Measurements from ENCODE around the gene BCR. TPM values are rescaled to one million over a fixed set of nuclear protein-coding genes. Genes with fewer than 3 reads are reported as not detected.

Gene BCR
- total RNA-seq, 1 experiment from 2014 or later: 27.0 TPM

DNA sequence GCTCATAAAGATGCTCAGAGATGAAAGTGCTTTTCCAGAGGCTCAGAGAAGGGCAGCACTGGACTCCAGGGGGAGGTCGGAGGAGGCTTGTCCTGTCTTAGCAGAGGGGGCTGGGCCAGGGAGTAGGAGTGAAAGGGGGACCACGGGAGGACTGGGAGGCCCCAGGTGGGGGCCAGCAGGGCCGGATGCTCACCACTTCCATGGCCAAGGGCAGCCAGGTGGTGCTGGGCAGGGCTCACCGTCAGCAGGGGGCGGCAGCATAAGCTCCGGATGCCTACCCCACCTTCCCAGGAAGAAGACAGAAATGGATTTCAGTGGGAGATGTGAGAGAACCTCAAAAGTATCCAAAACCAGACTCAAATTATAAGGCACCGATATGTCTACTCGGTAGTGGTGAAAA lies 24.0 kb upstream of the BCR start:
- H3K9me3 ChIP-seq (replicated peaks): no peaks in the 10 kb centered on the region
- no peaks in the 10 kb centered on the region for H3K36me3 ChIP-seq
- no peak overlapping the region for H3K27ac ChIP-seq
- H3K4me1 ChIP-seq (replicated peaks): peaks cover 8% of the 10 kb centered on the region
- DNase-seq (ENCODE audit: low read depth in 1 of 2, low spot score in 2 of 2): no peak
- no peaks in the 10 kb centered on the region for H3K27me3 ChIP-seq (replicated peaks)
- H3K4me3 ChIP-seq: no peak overlapping the region

DNA sequence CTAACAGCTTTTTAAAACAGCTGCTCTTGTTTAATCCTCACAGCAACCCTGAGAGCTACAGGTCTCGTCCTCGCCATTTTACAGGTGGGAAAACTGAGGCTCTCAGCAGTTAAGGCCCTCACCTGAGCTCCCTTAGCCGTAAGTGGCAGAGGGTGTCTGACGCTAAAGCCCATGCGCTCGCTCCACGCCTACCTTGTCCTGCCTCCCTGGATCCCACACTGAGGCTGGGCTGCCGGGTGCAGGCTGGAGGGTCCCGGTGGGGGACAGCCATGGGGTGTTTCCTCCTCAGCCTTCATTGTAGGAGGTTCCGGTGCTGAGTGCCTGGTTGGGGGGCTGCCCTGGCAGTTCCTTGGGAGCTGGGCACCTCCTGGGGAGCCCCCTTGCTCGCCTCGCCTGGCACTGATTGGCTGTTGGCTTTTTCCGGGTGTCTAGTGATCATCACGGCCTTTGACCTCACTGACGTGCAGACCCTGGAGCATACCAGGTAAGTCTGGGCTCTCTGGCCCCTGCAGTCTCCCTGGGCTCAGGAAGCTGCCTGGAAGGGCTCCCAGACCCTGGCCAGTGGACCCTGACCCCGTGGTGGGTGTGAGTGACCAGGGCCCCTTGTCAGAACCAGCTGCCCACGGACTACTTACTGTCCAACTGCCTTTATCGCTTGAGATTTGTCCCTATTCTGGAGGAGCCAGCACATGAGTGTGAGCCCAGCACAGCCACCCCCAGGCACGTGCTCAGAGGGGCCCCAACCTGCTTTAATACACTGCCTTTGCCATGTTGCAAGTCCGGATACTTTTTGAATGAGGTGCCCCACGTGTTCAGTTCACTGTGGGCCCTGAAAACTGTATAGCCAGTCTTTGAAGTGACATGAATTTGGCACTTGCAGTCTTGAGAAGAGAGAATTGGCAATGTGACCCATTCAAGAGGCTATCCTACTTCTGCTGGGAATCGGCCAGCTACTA lies 22.5 kb upstream of the BCR start:
- Histone ChIP-seq H3K36me3 (no peaks in the 10 kb centered on the region), H3K4me3 (no peak overlapping the region), H3K4me1 (replicated peaks) (no peaks in the 10 kb centered on the region), H3K27me3 (replicated peaks) (no peaks in the 10 kb centered on the region), H3K27ac (no peak overlapping the region), H3K9me3 (replicated peaks) (no peaks in the 10 kb centered on the region)
- no peak for DNase-seq (ENCODE audit: low read depth in 1 of 2, low spot score in 2 of 2)

DNA sequence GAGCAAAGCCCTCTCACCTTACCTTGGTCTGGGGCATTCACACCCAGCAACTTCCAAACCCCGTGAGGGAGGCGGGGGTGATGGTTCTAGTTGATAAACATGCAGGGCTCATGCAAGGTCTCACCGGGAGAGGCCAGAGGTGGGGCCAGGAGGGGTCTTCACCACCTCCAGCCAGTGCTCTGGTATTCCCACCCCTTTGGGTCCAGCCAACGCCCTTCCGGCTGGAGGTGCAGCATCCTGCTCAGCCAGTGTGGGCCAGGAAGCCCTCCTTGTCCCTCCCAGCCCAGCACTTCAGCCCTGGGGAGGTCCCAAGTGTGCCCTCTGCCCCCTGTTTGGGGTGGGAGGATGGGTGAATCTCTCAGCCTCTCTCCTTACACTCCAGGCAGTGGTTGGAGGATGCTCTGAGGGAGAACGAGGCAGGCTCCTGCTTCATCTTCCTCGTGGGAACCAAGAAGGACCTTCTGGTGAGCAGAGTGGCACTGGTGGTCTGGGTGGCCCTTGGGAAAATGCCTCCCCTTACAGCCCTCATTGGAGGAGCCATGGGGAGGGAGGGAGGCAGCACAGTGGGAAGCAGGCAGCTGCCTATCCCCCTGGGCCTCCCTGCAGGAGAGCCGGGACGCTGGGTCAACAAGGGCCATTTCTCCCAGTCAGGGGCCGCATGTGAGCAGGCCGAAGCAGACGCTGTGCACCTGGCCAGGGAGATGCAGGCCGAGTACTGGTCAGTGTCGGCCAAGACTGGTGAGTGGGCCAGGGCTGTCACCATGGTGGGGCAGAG lies 21.6 kb upstream of the BCR start:
- Histone ChIP-seq H3K9me3 (replicated peaks) (no peaks in the 10 kb centered on the region), H3K36me3 (no peaks in the 10 kb centered on the region), H3K4me3 (no peak overlapping the region), H3K4me1 (replicated peaks) (no peaks in the 10 kb centered on the region), H3K27me3 (replicated peaks) (no peaks in the 10 kb centered on the region), H3K27ac (no peak overlapping the region)
- DNase-seq (ENCODE audit: low read depth in 1 of 2, low spot score in 2 of 2): peak in 1 of 2 experiments; percentile 38

DNA sequence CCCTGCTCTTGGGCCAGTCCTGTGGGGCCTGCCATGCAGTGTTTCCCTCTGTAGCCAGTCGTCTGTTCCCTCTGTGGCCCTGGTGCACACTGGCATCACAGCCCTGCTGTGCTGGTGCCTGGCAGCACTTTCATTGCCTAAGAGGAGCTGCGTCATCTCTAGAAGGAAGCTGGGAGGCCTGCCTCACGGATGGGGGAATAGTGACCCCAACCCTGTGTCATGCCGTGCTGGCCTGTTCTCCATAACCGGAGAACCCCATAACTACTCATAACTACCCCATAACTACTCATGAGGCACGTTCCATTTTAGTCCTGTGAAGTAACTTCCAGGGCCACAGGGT lies 21.0 kb upstream of the BCR start:
- DNase-seq (ENCODE audit: low read depth in 1 of 2, low spot score in 2 of 2): no peak
- no peak overlapping the region for H3K4me3 ChIP-seq
- H3K9me3 ChIP-seq (replicated peaks): no peaks in the 10 kb centered on the region
- H3K4me1 ChIP-seq (replicated peaks): no peaks in the 10 kb centered on the region
- no peak overlapping the region for H3K27ac ChIP-seq
- no peaks in the 10 kb centered on the region for H3K27me3 ChIP-seq (replicated peaks)
- no peaks in the 10 kb centered on the region for H3K36me3 ChIP-seq

DNA sequence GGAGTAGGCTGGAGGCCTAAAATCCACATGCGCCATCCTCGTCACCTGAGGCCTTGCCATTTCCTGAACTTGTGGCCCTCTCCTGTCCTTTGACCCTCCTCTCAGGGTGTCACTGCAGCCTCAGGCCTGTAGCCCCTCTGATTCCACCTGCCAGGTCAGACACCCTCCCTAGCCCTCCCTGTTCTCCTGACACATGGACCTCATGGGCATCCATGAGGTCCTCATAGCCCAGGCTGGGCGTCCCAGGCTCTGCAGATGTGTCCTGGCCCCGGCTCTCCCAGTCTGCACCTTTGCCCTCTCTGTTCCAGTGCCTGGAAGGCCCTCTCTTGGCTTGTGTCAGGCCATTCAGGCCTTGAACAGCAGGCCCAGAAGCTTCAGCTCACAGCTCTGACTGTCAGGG lies 19.3 kb upstream of the BCR start:
- Histone ChIP-seq H3K36me3 (no peaks in the 10 kb centered on the region), H3K27me3 (replicated peaks) (no peaks in the 10 kb centered on the region), H3K4me1 (replicated peaks) (no peaks in the 10 kb centered on the region), H3K27ac (no peak overlapping the region), H3K9me3 (replicated peaks) (no peaks in the 10 kb centered on the region), H3K4me3 (no peak overlapping the region)
- no peak for DNase-seq (ENCODE audit: low read depth in 1 of 2, low spot score in 2 of 2)

DNA sequence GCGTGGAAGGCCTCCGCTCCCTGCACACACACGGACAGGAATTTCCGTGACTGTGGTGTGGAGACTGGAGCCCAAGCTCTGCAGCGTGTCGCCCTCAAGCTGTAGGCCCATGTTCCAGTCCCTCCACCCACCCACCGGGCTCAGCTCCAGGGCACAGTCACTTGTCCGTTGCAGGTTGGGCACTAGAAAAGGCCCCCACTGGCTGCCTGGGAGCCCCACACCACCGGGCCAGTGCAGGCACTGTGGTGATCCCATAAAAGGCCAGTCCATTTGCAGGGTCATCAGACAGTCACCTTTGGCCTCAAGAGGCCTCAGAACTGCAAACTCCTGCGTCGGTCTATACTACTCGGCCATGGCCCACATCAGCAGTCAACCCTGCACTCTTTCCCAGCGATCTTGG lies 18.7 kb upstream of the BCR start:
- Histone ChIP-seq H3K27me3 (replicated peaks) (no peaks in the 10 kb centered on the region), H3K9me3 (replicated peaks) (no peaks in the 10 kb centered on the region), H3K36me3 (no peaks in the 10 kb centered on the region), H3K4me3 (no peak overlapping the region), H3K4me1 (replicated peaks) (no peaks in the 10 kb centered on the region), H3K27ac (no peak overlapping the region)
- DNase-seq (ENCODE audit: low read depth in 1 of 2, low spot score in 2 of 2): no peak

DNA sequence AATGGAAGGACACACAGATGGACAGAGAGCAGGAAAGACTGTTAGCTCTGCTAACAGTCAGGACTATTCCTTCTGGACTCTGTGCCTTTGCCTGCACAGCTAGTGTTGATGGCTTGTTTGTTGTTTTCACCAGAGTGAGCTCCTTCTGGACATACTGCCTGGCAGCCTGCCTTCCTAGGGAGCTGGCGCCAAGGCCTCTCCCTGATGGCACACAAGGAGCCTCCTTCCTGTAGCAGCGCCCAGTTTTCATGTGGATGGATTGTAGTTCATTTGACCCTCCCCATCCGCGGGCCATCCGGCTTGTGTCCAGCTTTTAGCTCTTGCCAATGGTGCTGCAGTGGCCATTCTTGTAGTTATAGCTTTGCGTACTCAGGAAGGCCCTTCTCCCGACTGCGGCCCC lies 16.6 kb upstream of the BCR start:
- H3K4me1 ChIP-seq (replicated peaks): no peaks in the 10 kb centered on the region
- H3K36me3 ChIP-seq: no peaks in the 10 kb centered on the region
- H3K27me3 ChIP-seq (replicated peaks): no peaks in the 10 kb centered on the region
- DNase-seq (ENCODE audit: low read depth in 1 of 2, low spot score in 2 of 2): no peak
- H3K27ac ChIP-seq: no peak overlapping the region
- H3K4me3 ChIP-seq: no peak overlapping the region
- no peaks in the 10 kb centered on the region for H3K9me3 ChIP-seq (replicated peaks)

DNA sequence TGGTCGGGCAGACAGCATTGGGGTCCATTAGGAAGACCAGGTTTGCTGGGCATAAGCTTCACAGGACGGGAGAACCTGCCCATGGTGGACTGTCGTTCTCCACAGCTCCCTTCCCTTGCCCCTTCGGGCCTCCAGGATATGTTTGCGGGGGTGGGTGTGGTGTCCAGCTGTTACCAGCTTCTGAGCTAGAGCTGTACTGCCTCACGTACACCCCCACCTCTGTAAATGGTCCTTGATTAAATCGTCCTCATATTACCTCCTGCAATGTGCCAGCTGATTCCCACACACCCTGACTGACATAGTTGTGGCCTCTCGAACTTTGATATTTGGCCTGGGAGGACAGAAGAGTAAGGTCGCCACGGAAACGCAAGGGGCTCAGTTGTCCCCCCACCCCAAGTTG lies 16.2 kb upstream of the BCR start:
- H3K4me1 ChIP-seq (replicated peaks): no peaks in the 10 kb centered on the region
- H3K27me3 ChIP-seq (replicated peaks): no peaks in the 10 kb centered on the region
- no peak overlapping the region for H3K27ac ChIP-seq
- H3K36me3 ChIP-seq: no peaks in the 10 kb centered on the region
- no peak for DNase-seq (ENCODE audit: low read depth in 1 of 2, low spot score in 2 of 2)
- H3K9me3 ChIP-seq (replicated peaks): no peaks in the 10 kb centered on the region
- H3K4me3 ChIP-seq: no peak overlapping the region

DNA sequence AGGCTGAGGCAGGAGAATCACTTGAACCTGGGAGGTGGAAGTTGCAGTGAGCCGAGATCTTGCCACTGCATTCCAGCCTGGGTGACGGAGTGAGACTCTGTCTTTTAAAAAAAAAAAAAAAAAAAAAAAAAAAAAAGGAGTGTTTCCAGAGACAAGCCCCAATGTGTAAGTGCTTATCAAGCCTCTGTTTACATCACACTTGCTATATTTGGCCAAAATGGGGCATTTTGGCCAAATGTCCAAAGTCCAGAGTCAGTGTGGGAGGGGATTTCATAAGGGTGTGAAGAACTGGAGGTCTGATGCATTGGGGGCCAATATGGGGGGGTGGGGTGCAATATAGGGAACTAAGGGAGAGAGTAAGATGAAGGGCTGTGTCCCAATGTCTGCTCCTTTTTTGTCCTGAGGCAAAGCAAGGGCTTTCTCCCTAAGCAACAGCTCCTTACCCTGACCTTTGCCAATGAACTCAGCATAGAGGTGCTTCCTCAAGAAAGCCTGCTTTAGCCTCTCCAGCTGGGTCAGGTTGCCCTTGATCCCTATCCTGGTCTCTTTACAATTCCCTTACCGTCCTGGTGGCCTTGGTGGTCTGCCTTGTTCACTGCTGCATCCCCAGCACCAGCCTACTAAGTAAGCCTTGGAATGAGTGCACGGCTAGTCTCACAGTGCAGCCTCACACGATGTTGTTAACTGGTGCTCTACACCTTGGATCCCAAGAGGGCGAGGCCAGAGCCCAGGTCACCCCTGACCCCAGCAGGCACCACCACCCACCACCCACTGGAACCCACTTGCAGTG lies 14.1 kb upstream of the BCR start:
- H3K4me1 ChIP-seq (replicated peaks): no peaks in the 10 kb centered on the region
- no peak for DNase-seq (ENCODE audit: low read depth in 1 of 2, low spot score in 2 of 2)
- H3K27me3 ChIP-seq (replicated peaks): no peaks in the 10 kb centered on the region
- no peaks in the 10 kb centered on the region for H3K36me3 ChIP-seq
- H3K27ac ChIP-seq: no peak overlapping the region
- H3K9me3 ChIP-seq (replicated peaks): no peaks in the 10 kb centered on the region
- H3K4me3 ChIP-seq: no peak overlapping the region

DNA sequence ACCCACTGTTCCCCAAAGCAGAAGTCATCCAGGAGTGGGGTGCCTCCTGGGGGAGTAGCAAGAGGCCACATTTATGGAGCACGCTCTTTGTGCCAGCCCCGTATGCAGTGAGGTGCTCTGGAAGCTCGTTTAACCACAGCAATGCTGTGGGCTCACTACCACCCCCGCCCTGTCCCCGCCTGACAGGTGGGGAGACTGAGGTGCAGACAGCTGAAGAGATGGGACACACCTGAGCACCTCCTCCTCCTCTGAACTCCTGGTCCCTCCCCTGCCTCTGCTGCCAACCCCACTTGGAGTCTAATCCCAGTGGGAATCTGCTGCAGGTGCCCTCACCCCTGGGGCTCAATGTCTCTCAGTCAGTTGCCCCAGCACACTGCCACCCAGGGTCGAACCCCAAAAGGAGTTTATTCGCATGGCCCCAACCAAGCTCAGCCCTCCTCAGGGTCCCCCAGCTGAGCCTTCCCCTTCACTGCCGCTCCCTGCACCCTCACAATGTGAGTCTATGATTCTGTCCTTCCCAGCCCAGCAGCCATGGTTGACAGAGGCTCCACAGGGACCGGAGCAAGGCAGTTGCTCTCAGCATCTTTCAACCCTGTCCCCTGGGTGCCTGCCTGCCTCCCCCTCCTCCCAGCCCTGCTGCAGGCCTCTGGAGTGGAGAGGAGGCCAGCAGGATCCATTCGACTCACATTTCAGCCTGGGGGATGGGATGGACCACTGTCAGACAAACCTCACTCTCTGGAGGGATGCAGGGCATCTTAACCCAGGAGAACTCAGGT lies 13.3 kb upstream of the BCR start:
- DNase-seq (ENCODE audit: low read depth in 1 of 2, low spot score in 2 of 2): no peak
- no peaks in the 10 kb centered on the region for H3K27me3 ChIP-seq (replicated peaks)
- H3K36me3 ChIP-seq: no peaks in the 10 kb centered on the region

DNA sequence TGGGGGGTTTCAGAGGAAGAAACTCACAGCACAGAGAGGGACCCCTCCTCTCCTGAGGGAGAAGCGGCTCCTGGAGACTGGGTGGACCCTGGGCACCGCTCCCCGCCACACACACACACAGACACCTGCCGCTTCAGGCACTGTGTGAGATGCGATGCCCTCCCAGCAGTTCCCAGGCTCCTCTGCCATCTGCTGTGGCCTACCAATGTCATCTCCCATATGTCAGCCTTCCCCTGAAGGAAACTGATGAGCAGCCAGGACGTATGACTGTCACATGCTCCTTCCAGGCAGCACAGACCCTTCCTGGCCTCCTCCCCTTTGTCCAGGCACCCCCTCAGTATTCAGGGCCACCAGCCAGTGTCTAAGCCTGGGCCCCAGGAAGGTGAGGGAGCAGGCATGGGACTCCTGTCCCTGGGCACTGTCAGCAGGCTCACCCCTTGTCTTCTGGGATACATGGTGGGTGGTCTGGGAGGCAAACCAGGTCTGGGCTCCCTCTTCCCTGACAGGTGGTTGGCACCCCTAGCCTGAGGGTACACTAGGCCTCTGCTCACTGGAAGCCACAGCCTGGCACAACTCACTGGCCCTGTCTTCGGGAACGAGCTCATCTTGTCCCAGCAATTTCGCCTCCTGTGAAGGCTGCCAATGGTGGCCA lies 11.8 kb upstream of the BCR start:
- Histone ChIP-seq H3K4me3 (no peak overlapping the region), H3K36me3 (no peaks in the 10 kb centered on the region), H3K27me3 (replicated peaks) (no peaks in the 10 kb centered on the region), H3K27ac (no peak overlapping the region), H3K9me3 (replicated peaks) (no peaks in the 10 kb centered on the region), H3K4me1 (replicated peaks) (no peaks in the 10 kb centered on the region)
- no peak for DNase-seq (ENCODE audit: low read depth in 1 of 2, low spot score in 2 of 2)

More for the DNA sequence above, 13.3 kb upstream of the BCR start:
- H3K4me1 ChIP-seq (replicated peaks): no peaks in the 10 kb centered on the region
- no peak overlapping the region for H3K4me3 ChIP-seq
- H3K27ac ChIP-seq: no peak overlapping the region
- H3K9me3 ChIP-seq (replicated peaks): no peaks in the 10 kb centered on the region

DNA sequence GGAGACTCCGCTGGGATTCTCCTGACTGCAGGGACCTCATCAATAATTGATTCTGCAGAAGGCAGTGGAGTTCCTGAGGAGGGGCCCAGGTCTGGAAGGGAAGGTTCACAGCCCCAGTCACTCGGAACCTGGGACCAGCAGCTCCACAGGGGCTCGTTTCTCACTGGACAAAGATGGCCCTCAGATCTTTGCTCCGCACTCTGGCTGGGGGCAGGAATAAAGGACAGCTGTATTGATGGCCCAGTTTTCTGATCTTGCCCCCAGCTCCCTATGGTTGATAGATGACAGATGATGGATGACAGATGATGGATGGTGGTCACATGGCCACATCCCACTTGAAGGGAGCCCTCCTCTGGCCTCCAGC lies 11.3 kb upstream of the BCR start:
- DNase-seq (ENCODE audit: low read depth in 1 of 2, low spot score in 2 of 2): no peak
- no peak overlapping the region for H3K4me3 ChIP-seq
- no peaks in the 10 kb centered on the region for H3K4me1 ChIP-seq (replicated peaks)
- no peaks in the 10 kb centered on the region for H3K9me3 ChIP-seq (replicated peaks)
- no peaks in the 10 kb centered on the region for H3K27me3 ChIP-seq (replicated peaks)
- H3K27ac ChIP-seq: no peak overlapping the region
- no peaks in the 10 kb centered on the region for H3K36me3 ChIP-seq

Data from SJSA1 (cell line).